A673 (cell line): ENCODE data around the gene CYP2W1.

ENCODE experiments used
- EZH2 ChIP-seq: fragments of 200-600 bp; sonication (generic); IDR thresholded peaks from 2 replicates; pipeline ENCODE4 v1.6.1; 2017; ENCODE audit warnings: borderline replicate concordance, low read depth, mild to moderate bottlenecking, mixed read lengths, antibody characterized with exemption, low read length; ENCODE audit not compliant: poor library complexity, severe bottlenecking
- TF ChIP-seq, protein P1 (sequence below): fragments of 300-800, 200-600 bp; sonication (generic); conservative IDR thresholded peaks from 2 replicates; pipeline ENCODE4 v1.5.1; 2017; ENCODE audit warnings: low read depth, mild to moderate bottlenecking, antibody characterized with exemption, low read length, moderate library complexity, mixed read lengths

DNA sequence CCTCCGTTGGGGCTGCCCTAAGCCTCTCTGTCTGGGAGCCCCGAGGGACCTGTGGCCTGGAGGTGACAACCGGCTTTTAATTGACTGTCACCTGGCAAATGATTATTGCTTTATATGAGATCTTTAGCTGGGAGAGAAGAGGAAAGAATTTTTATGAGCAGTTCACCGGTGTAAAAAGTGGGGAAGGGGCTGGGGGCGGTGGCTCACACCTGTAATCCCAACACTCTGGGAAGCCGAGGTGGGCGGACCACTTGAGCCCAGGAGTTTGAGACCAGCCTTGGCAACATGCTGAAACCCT lies 5.0 kb upstream of the CYP2W1 start:
- TF ChIP-seq, protein P1, sequence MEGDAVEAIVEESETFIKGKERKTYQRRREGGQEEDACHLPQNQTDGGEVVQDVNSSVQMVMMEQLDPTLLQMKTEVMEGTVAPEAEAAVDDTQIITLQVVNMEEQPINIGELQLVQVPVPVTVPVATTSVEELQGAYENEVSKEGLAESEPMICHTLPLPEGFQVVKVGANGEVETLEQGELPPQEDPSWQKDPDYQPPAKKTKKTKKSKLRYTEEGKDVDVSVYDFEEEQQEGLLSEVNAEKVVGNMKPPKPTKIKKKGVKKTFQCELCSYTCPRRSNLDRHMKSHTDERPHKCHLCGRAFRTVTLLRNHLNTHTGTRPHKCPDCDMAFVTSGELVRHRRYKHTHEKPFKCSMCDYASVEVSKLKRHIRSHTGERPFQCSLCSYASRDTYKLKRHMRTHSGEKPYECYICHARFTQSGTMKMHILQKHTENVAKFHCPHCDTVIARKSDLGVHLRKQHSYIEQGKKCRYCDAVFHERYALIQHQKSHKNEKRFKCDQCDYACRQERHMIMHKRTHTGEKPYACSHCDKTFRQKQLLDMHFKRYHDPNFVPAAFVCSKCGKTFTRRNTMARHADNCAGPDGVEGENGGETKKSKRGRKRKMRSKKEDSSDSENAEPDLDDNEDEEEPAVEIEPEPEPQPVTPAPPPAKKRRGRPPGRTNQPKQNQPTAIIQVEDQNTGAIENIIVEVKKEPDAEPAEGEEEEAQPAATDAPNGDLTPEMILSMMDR: no peak
- TF ChIP-seq EZH2: no peak
